Measurements from ENCODE around the gene CCDC172.

DNA sequence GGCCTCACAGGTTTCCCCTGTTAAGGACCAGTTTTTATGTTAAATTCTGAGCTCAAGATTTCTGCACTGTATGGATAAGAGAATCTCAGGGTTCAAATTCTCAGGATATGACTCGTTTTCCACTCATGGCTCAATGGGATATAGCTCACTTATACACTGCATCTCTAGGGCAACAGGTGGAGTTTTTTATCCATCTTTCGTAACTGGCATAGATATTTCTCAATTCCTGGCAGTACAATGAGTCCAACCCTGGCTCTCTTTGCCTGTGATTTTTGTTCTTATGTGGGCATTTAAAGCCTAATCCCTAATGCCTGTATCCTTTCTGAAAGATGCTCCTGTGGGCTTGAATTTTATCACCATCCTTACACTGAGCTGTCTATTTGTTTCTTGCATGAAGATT is 7.6 kb downstream of the CCDC172 start:
- TF ChIP-seq, protein P1, sequence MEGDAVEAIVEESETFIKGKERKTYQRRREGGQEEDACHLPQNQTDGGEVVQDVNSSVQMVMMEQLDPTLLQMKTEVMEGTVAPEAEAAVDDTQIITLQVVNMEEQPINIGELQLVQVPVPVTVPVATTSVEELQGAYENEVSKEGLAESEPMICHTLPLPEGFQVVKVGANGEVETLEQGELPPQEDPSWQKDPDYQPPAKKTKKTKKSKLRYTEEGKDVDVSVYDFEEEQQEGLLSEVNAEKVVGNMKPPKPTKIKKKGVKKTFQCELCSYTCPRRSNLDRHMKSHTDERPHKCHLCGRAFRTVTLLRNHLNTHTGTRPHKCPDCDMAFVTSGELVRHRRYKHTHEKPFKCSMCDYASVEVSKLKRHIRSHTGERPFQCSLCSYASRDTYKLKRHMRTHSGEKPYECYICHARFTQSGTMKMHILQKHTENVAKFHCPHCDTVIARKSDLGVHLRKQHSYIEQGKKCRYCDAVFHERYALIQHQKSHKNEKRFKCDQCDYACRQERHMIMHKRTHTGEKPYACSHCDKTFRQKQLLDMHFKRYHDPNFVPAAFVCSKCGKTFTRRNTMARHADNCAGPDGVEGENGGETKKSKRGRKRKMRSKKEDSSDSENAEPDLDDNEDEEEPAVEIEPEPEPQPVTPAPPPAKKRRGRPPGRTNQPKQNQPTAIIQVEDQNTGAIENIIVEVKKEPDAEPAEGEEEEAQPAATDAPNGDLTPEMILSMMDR (IDR thresholded peaks at IDR 0.05; ENCODE audit: insufficient read depth, low read length, poor library complexity, severe bottlenecking), result no peak
- TF ChIP-seq EZH2phosphoT487 (conservative IDR thresholded peaks at IDR 0.05; ENCODE audit: low read length), result no peak

Data from SU-DHL-6 (cell line).